ENCODE data around the gene DUSP3. TPM values are rescaled to one million over a fixed set of nuclear protein-coding genes. Genes with fewer than 3 reads are reported as not detected.

Gene DUSP3
- total RNA-seq, 2 experiments from 2014 or later = 24.7 to 26.3 TPM

GRCh38 chr17:43770957-43771356 is 7.8 kb downstream of the DUSP3 start:
- intact Hi-C loops (cut with micrococcal nuclease) = no loop called here
- Mint-ChIP-seq H3K27me3 (no peaks in the 10 kb centered on the region), H3K9me3 (no peaks in the 10 kb centered on the region), H3K4me3 (no peak overlapping the region), H3K36me3 (ENCODE audit: low read depth) (peaks cover 29% of the 10 kb centered on the region), H3K4me1 (ENCODE audit: low read depth) (no peaks in the 10 kb centered on the region), H3K27ac (no peak overlapping the region)
- ChIA-PET POLR2A (no interaction called here), CTCF (no interaction called here)
- no peak for TF ChIP-seq CTCF (IDR thresholded peaks at IDR 0.05)
- DNase-seq (no peak), ATAC-seq (no peak)

- ChIA-PET POLR2A (no interaction called here), CTCF (interaction anchor here (0.8 to 1.1 kb wide), 2 partner anchors 8 to 9 kb away, joined by 3 read pairs; no protein-coding TSS in a partner anchor)
- H3K4me3 Mint-ChIP-seq = no peak overlapping the region
- intact Hi-C loops (cut with micrococcal nuclease) = loop anchor here (10.0 kb wide), 1 partner anchor 195 kb away; no protein-coding TSS in a partner anchor
- H3K36me3 Mint-ChIP-seq (ENCODE audit: low read depth) = peaks cover 29% of the 10 kb centered on the region
- no peak for TF ChIP-seq CTCF (IDR thresholded peaks at IDR 0.05)
- DNase-seq (no peak), ATAC-seq (no peak)
- no peaks in the 10 kb centered on the region for H3K4me1 Mint-ChIP-seq (ENCODE audit: low read depth)
- H3K27ac Mint-ChIP-seq = no peak overlapping the region
- no peaks in the 10 kb centered on the region for H3K9me3 Mint-ChIP-seq
- H3K27me3 Mint-ChIP-seq = no peaks in the 10 kb centered on the region
Measured at GRCh38 chr17:43769859-43770258, 8.9 kb downstream of the DUSP3 start.

GRCh38 chr17:43769426-43769825 is 9.4 kb downstream of the DUSP3 start:
- POLR2A ChIA-PET = no interaction called here
- CTCF ChIA-PET = interaction anchor here (1.1 kb wide), 1 partner anchor 9 kb away, joined by 3 read pairs; no protein-coding TSS in a partner anchor
- DNase-seq = no peak
- Mint-ChIP-seq H3K27ac (no peak overlapping the region), H3K27me3 (no peaks in the 10 kb centered on the region), H3K4me3 (no peak overlapping the region), H3K4me1 (ENCODE audit: low read depth) (no peaks in the 10 kb centered on the region), H3K9me3 (no peaks in the 10 kb centered on the region), H3K36me3 (ENCODE audit: low read depth) (peaks cover 29% of the 10 kb centered on the region)
- intact Hi-C loops (cut with micrococcal nuclease) = loop anchor here (10.0 kb wide), 1 partner anchor 195 kb away; no protein-coding TSS in a partner anchor
- no peak for ATAC-seq
- no peak for TF ChIP-seq CTCF (IDR thresholded peaks at IDR 0.05)

GRCh38 chr17:43768943-43769342 is 9.8 kb downstream of the DUSP3 start:
- CTCF ChIA-PET = no interaction called here
- Mint-ChIP-seq H3K4me1 (ENCODE audit: low read depth) (no peaks in the 10 kb centered on the region), H3K4me3 (no peak overlapping the region), H3K27ac (no peak overlapping the region), H3K9me3 (no peaks in the 10 kb centered on the region), H3K36me3 (ENCODE audit: low read depth) (peaks cover 26% of the 10 kb centered on the region), H3K27me3 (no peaks in the 10 kb centered on the region)
- POLR2A ChIA-PET = no interaction called here
- intact Hi-C loops (cut with micrococcal nuclease) = loop anchor here (10.0 kb wide), 1 partner anchor 194 kb away; no protein-coding TSS in a partner anchor
- TF ChIP-seq CTCF (IDR thresholded peaks at IDR 0.05) = no peak
- no peak for DNase-seq
- ATAC-seq = no peak

- Mint-ChIP-seq H3K27ac (no peak overlapping the region), H3K27me3 (no peaks in the 10 kb centered on the region), H3K4me3 (no peak overlapping the region), H3K9me3 (no peaks in the 10 kb centered on the region), H3K4me1 (ENCODE audit: low read depth) (no peaks in the 10 kb centered on the region), H3K36me3 (ENCODE audit: low read depth) (peaks cover 23% of the 10 kb centered on the region)
- DNase-seq = no peak
- CTCF ChIA-PET = interaction anchor here (1.4 to 3.3 kb wide), 4 partner anchors 13 to 58 kb away, joined by 3 to 54 read pairs (median 6); partner anchors contain the start of gene SOST
- ATAC-seq = no peak
- no peak for TF ChIP-seq CTCF (IDR thresholded peaks at IDR 0.05)
- intact Hi-C loops (cut with micrococcal nuclease) = loop anchor here (10.0 kb wide), 1 partner anchor 194 kb away; no protein-coding TSS in a partner anchor
- POLR2A ChIA-PET = no interaction called here
Measured at GRCh38 chr17:43768382-43768781, 10.4 kb downstream of the DUSP3 start.

All from activated CD8-positive, alpha-beta T cell treated with anti-CD3 and anti-CD28 coated beads for 36 hours (primary cell).